Effector CD8-positive, alpha-beta T cell (primary cell): ENCODE measurements around the gene MAMDC2.

Experiments used
- DNase-seq: peaks from one replicate; lab custom pipeline; 2025; lab: John Stamatoyannopoulos, UW

MAMDC2 gene

GRCh38 chr9:70108181-70108580, 64.5 kb downstream of the MAMDC2 start:
- DNase-seq = no peak

- no peak for DNase-seq
These were observed 66.8 kb downstream of the MAMDC2 start for GRCh38 chr9:70110194-70111041.

- peak; percentile 4 for DNase-seq
These were observed 67.5 kb downstream of the MAMDC2 start for GRCh38 chr9:70111042-70111602.

GRCh38 chr9:70111641-70112236, 68.1 kb downstream of the MAMDC2 start:
- no peak for DNase-seq

- DNase-seq = no peak
These were observed 69.3 kb downstream of the MAMDC2 start for GRCh38 chr9:70112981-70113380.

GRCh38 chr9:70113403-70114022, 69.9 kb downstream of the MAMDC2 start:
- no peak for DNase-seq

GRCh38 chr9:70114898-70115297, 71.2 kb downstream of the MAMDC2 start:
- no peak for DNase-seq

- DNase-seq = no peak
These were observed 74.2 kb downstream of the MAMDC2 start for GRCh38 chr9:70117835-70118319.

- DNase-seq = no peak
These were observed 76.1 kb downstream of the MAMDC2 start for GRCh38 chr9:70119786-70120185.

- no peak for DNase-seq
These were observed 77.3 kb downstream of the MAMDC2 start for GRCh38 chr9:70120834-70121510.

- no peak for DNase-seq
These were observed 78.3 kb downstream of the MAMDC2 start for GRCh38 chr9:70121818-70122436.

GRCh38 chr9:70123695-70124094, 80.0 kb downstream of the MAMDC2 start:
- DNase-seq = no peak

GRCh38 chr9:70125621-70126263, 82.1 kb downstream of the MAMDC2 start:
- DNase-seq = no peak

GRCh38 chr9:70127036-70127435, 83.4 kb downstream of the MAMDC2 start:
- no peak for DNase-seq

- DNase-seq = no peak
These were observed 84.1 kb downstream of the MAMDC2 start for GRCh38 chr9:70127540-70128416.

- no peak for DNase-seq
These were observed 86.6 kb downstream of the MAMDC2 start for GRCh38 chr9:70130266-70130665.

- no peak for DNase-seq
These were observed 87.6 kb downstream of the MAMDC2 start for GRCh38 chr9:70131296-70131695.

GRCh38 chr9:70133253-70134208, 89.9 kb downstream of the MAMDC2 start:
- no peak for DNase-seq

- DNase-seq = no peak
These were observed 90.7 kb downstream of the MAMDC2 start for GRCh38 chr9:70134360-70134759.
